GM21447 (cell line): ENCODE results near the gene PRELID3B.

Experiments used
- ATAC-seq: cut with Tn5 transposase; IDR thresholded peaks from one replicate; pipeline ENCODE4 v1.9.1; 2021; ENCODE audit not compliant: unreplicated experiment

Gene PRELID3B

GRCh38 chr20:58996226-58996611 is 46.4 kb downstream of the PRELID3B start:
- no peak for ATAC-seq

DNA sequence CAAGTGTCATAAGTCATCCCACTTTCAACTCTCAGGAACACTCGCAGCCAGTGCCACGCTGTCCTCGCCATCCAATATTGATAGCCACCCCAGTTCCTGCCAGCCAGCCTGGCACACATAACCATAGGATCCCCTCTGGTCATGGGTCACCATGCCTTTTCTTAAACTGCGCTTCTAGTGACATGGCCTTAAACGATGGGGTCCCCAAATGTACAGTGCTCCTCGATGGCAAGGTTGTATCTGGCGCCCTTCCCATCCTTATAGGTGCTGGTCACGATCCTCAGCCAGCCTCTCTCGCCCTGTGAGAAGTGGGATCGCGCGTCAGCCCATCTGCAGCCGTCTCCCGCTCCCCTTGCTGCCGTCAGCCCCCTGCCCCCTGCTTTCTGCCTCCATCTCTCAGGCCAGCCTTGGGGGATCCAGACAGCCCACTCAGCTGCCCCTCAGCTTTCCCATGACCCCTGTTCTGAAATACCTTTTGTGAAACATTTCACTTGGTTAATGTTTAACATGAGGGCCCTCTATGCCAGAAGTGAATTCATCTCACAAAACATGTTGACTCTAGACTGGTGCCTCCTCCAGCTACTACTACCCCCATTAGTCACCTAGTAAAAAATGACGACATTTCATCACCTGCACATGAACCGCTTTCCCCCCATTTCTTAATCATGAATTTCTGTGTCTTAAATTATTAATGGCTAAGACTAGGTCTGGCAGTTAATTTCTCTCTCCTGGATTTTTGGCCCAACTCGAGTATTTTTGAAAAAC is 46.9 kb downstream of the PRELID3B start:
- no peak for ATAC-seq

GRCh38 chr20:58994390-58995159 is 48.0 kb downstream of the PRELID3B start:
- ATAC-seq, result no peak

GRCh38 chr20:58993332-58994248 is 49.0 kb downstream of the PRELID3B start:
- no peak for ATAC-seq

- no peak for ATAC-seq
Measured at GRCh38 chr20:58992911-58993310, 49.7 kb downstream of the PRELID3B start.

DNA sequence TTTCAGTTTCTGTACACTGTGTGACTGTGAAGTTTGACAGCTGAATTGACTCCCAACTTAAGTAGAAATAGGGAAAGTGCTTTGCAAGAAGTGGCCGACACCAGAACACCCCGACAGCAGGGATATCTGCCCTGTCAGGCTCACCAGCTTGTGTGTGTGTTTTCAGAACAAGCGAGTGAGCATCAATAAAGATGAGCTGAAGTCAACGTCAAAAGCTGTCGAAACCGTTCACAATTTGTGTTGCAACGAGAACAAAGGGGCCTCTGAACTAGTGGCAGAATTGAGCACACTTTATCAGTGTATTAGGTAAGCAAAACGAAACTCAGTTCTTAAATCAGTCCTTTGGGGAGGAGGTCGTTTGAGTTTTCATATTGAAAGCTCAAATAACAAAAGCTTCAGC is 50.9 kb downstream of the PRELID3B start:
- ATAC-seq, result no peak

- no peak for ATAC-seq
Measured at GRCh38 chr20:58990651-58991445, 51.7 kb downstream of the PRELID3B start.

- ATAC-seq, result no peak
Measured at GRCh38 chr20:58989196-58989595, 53.4 kb downstream of the PRELID3B start.

DNA sequence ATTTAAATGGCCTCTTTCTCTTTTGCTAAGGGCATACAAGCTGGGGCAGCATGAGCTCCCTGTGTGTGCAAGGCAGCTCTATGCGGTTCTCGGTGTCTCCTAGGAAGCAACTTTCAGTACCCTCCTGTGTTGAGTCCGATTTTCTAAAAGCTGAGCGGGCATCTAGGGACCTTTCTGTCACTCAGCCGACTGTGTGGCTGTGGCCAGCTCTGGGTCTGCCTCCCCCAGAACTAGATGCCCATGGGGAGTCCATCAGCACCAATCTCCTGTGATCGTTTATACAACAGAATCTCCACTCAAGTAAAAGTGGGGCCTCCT is 54.1 kb downstream of the PRELID3B start:
- ATAC-seq, result no peak

- ATAC-seq, result no peak
Measured at GRCh38 chr20:58987790-58988564, 54.6 kb downstream of the PRELID3B start.

DNA sequence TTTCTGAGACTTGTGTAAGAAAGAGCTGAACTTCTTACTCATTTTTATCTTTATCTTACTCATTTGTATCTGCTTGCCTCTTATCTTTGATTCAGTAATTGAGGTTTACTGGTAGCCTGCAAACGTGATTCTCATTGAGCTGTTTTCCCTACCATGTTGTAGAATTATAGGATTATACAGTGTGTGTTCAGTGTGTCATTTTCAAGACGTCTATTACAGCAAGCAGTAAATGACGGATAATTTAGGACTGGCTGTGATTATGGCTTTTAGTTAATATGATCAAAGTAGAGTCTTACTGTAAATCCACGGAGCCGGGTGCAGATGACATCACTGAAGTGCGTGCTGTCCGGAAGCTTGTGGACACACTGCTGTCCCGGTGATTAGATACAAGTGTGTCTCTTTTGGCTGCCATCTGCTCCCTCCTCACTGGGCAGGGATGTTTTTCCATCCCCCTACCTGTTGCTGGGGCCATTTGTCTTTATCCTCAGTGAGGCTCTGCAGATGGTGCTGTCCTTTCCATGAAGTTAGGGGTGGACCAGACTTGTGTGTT is 55.5 kb downstream of the PRELID3B start:
- ATAC-seq, result no peak

GRCh38 chr20:58986286-58986967 is 56.2 kb downstream of the PRELID3B start:
- no peak for ATAC-seq

GRCh38 chr20:58985656-58986055 is 56.9 kb downstream of the PRELID3B start:
- no peak for ATAC-seq

DNA sequence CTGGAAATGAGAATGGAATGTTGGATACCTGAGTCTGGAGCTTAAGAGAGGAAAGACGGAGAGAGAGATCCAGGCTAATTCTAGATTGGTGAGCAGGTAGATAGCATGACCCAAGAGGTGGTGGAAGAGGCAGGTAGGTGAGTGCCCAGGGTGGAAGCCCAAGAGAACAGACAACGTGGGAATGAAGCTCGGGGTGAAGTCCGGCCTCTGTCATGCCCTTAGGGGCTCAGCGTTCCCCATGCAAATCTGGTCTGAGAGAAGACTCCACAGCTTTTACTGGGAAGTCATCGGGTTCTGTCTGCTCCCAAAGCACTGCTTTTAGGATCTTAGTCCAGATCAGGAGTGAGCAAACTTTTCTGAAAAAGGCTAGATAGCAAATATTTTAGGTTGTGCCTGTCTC is 57.9 kb downstream of the PRELID3B start:
- ATAC-seq, result no peak
